CD14-positive monocyte (primary cell): ENCODE data around the gene PABPC1L. TPM values are rescaled to one million over a fixed set of nuclear protein-coding genes. Genes with fewer than 3 reads are reported as not detected.

Source experiments
- DNase-seq, 3 donors: peaks; one replicate each; pipeline ENCODE4 v3.0.0-alpha.2; 2011 to 2022
- H2AFZ ChIP-seq: 2 replicates; pipeline ENCODE4 v1.6.0; 2012; ENCODE audit warnings: mild to moderate bottlenecking, low read depth, low read length, inconsistent platforms; ENCODE audit not compliant: insufficient read depth, poor library complexity, severe bottlenecking
- H3K27ac ChIP-seq, 2 donors: 1 replicate in 1 of 2; 2 replicates in 1 of 2; pipeline ENCODE4 v1.5.1; 2012 to 2013; ENCODE audit warnings: low read length in 2 of 2, control low read depth in 1 of 2, inconsistent platforms in 1 of 2, low read depth in 1 of 2, mild to moderate bottlenecking in 1 of 2
- H3K27me3 ChIP-seq, 2 donors: one replicate each; pipeline versions ENCODE4 v1.6.0 to v1.6.1; 2011 to 2013; ENCODE audit warnings: low read length in 2 of 2; ENCODE audit not compliant: control insufficient read depth in 2 of 2, insufficient read depth in 2 of 2
- H3K36me3 ChIP-seq, 2 donors: replicated peaks in 1 of 2; 1 replicate in 1 of 2; 2 replicates in 1 of 2; pipeline versions ENCODE4 v1.5.1 to v1.6.1; 2012 to 2013; ENCODE audit warnings: low read length in 2 of 2, control low read depth in 1 of 2, inconsistent platforms in 1 of 2, mild to moderate bottlenecking in 1 of 2; ENCODE audit not compliant: insufficient read depth in 2 of 2, control insufficient read depth in 1 of 2
- H3K4me1 ChIP-seq, 2 donors: 1 replicate in 1 of 2; 2 replicates in 1 of 2; pipeline versions ENCODE4 v1.5.1 to v1.6.1; 2012 to 2013; ENCODE audit warnings: low read length in 2 of 2, control low read depth in 1 of 2, inconsistent platforms in 1 of 2, mild to moderate bottlenecking in 1 of 2, moderate library complexity in 1 of 2; ENCODE audit not compliant: insufficient read depth in 2 of 2, control insufficient read depth in 1 of 2
- H3K4me2 ChIP-seq: replicated peaks from 2 replicates; pipeline ENCODE3; 2012; ENCODE audit warnings: low read length, moderate library complexity, mild to moderate bottlenecking; ENCODE audit not compliant: poor library complexity, severe bottlenecking; ENCODE audit errors: extremely low read depth
- H3K4me3 ChIP-seq, 3 experiments: fragments of 200-600 bp in 1 of 3; sonication (generic) in 1 of 3; replicated peaks in 1 of 3; 1 replicate in 2 of 3; 2 replicates in 1 of 3; pipeline ENCODE4 v1.5.1; 2011 to 2013; ENCODE audit warnings: low read length in 3 of 3, mild to moderate bottlenecking in 3 of 3, control low read depth in 2 of 3, low read depth in 2 of 3, inconsistent platforms in 1 of 3, moderate library complexity in 1 of 3
- H3K79me2 ChIP-seq: 2 replicates; pipeline ENCODE4 v1.6.0; 2012; ENCODE audit warnings: mild to moderate bottlenecking, control low read depth, inconsistent platforms, low read length, moderate library complexity; ENCODE audit not compliant: insufficient read depth
- H3K9ac ChIP-seq: 2 replicates; pipeline ENCODE4 v1.6.0; 2017; ENCODE audit warnings: low read length, mild to moderate bottlenecking; ENCODE audit not compliant: insufficient read depth, poor library complexity, severe bottlenecking
- H3K9me3 ChIP-seq, 2 donors: replicated peaks in 1 of 2; 1 replicate in 1 of 2; 2 replicates in 1 of 2; pipeline versions ENCODE4 v1.5.1 to v1.6.1; 2012 to 2013; ENCODE audit warnings: low read length in 2 of 2, control low read depth in 1 of 2; ENCODE audit not compliant: control insufficient read depth in 1 of 2, insufficient read depth in 1 of 2
- H4K20me1 ChIP-seq: 2 replicates; pipeline ENCODE4 v1.6.0; 2012; ENCODE audit warnings: mild to moderate bottlenecking, low read length, control low read depth, moderate library complexity; ENCODE audit not compliant: insufficient read depth
- H3K27ac Mint-ChIP-seq, 7 donors: one replicate each; pipeline ENCODE4 v1.8.0; 2020; ENCODE audit warnings: mild to moderate bottlenecking in 7 of 7, mixed read lengths in 7 of 7, moderate library complexity in 6 of 7, inconsistent platforms in 2 of 7
- H3K27me3 Mint-ChIP-seq, 3 donors: one replicate each; pipeline ENCODE4 v1.8.0; 2021 to 2022; ENCODE audit warnings: low read depth in 3 of 3, mild to moderate bottlenecking in 3 of 3, mixed read lengths in 3 of 3, moderate library complexity in 3 of 3, inconsistent platforms in 1 of 3
- H3K36me3 Mint-ChIP-seq, 2 donors: one replicate each; pipeline ENCODE4 v1.8.0; 2020; ENCODE audit warnings: mixed read lengths in 2 of 2, inconsistent platforms in 1 of 2, mild to moderate bottlenecking in 1 of 2
- H3K4me1 Mint-ChIP-seq: one replicate; pipeline ENCODE4 v1.8.0; 2020; ENCODE audit warnings: mild to moderate bottlenecking, mixed read lengths
- H3K4me3 Mint-ChIP-seq, 2 donors: one replicate each; pipeline ENCODE4 v1.8.0; 2020; ENCODE audit warnings: mild to moderate bottlenecking in 2 of 2, mixed read lengths in 2 of 2, moderate library complexity in 1 of 2
- H3K9me3 Mint-ChIP-seq, 7 donors: one replicate each; pipeline ENCODE4 v1.8.0; 2020 to 2022; ENCODE audit warnings: mixed read lengths in 7 of 7, mild to moderate bottlenecking in 6 of 7, moderate library complexity in 6 of 7, inconsistent platforms in 2 of 7
- CTCF ChIP-seq: fragments of 200-600 bp; IDR thresholded peaks from one replicate; pipeline ENCODE4 v1.8.0; 2022; ENCODE audit warnings: antibody characterized with exemption, mild to moderate bottlenecking
- WGBS: methylation state at CpG from one replicate; pipeline ENCODE4 v1.1.5; 2013; ENCODE audit warnings: missing lambda C conversion rate; ENCODE audit not compliant: insufficient coverage; 5-methylcytosine and 5-hydroxymethylcytosine counted together
- intact Hi-C, 2 donors: fragments of 100-400 bp; cut with micrococcal nuclease; formaldehyde crosslinking; loops; one replicate each; pipeline versions ENCODE4 v1.15.0 to v1.15.1; 2023
- polyA plus RNA-seq, 3 donors: library from polyadenylated mRNA; depleted of rRNA in 1 of 3; unstranded in 2 of 3; stranded (reverse) in 1 of 3; fragments of 300-500 nt in 2 of 3; fragments of >200 nt in 1 of 3; fragmentation: Illumina TruSeq in 2 of 3; gene quantifications; 1 replicate in 2 of 3; 2 replicates in 1 of 3; pipeline ENCODE4 v1.2.3, GENCODE V29; 2012 to 2021

The PABPC1L gene
- polyA plus RNA-seq, 3 donors = 0.21 to 69.1 TPM; not detected in 1

GRCh38 chr20:44897133-44897532 lies 12.7 kb upstream of the PABPC1L start:
- Histone ChIP-seq H3K9me3 (no peaks in the 10 kb centered on the region), H3K27ac (peak overlapping the region; percentile 61 to 83), H3K9ac (no peak overlapping the region), H4K20me1 (peaks cover 100% of the 10 kb centered on the region), H3K4me3 (peak overlapping the region in 2 of 3 experiments; percentile 37 to 65), H3K79me2 (peaks cover 99% of the 10 kb centered on the region), H3K27me3 (no peaks in the 10 kb centered on the region), H2AFZ (no peak overlapping the region), H3K4me1 (peaks cover 58 to 65% of the 10 kb centered on the region in 2 donors), H3K36me3 (peaks cover 13 to 38% of the 10 kb centered on the region in 2 donors), H3K4me2 (peak overlapping the region; percentile 70)
- Mint-ChIP-seq H3K4me1 (peaks cover 66% of the 10 kb centered on the region), H3K27ac (peak overlapping the region; percentile 68 to 94 (median 89)), H3K27me3 (peaks cover 0 to 1% (median 0%) of the 10 kb centered on the region in 3 donors), H3K9me3 (peaks cover 0 to 1% (median 0%) of the 10 kb centered on the region in 7 donors), H3K4me3 (peak overlapping the region; percentile 13 to 77), H3K36me3 (peaks cover 25 to 43% of the 10 kb centered on the region in 2 donors)
- intact Hi-C loops = no loop called here
- WGBS = no CpG with 5 or more reads among the region's 1 CpG
- no peak for DNase-seq
- no peak for TF ChIP-seq CTCF

- Histone ChIP-seq H3K27ac (peak overlapping the region in 1 of 2 donors; percentile 59), H3K9me3 (no peaks in the 10 kb centered on the region), H3K4me3 (no peak overlapping the region), H3K9ac (no peak overlapping the region), H3K79me2 (peaks cover 99% of the 10 kb centered on the region), H4K20me1 (peaks cover 100% of the 10 kb centered on the region), H3K4me1 (peaks cover 37 to 41% of the 10 kb centered on the region in 2 donors), H3K27me3 (no peaks in the 10 kb centered on the region), H3K36me3 (peaks cover 44 to 57% of the 10 kb centered on the region in 2 donors), H3K4me2 (no peak overlapping the region), H2AFZ (no peak overlapping the region)
- intact Hi-C loops = no loop called here
- DNase-seq = no peak
- no peak for TF ChIP-seq CTCF
- Mint-ChIP-seq H3K9me3 (no peaks in the 10 kb centered on the region), H3K36me3 (peaks cover 49 to 65% of the 10 kb centered on the region in 2 donors), H3K4me1 (peaks cover 41% of the 10 kb centered on the region), H3K27ac (peak overlapping the region in 2 of 7 donors; percentile 71 to 76), H3K27me3 (peaks cover 0 to 1% (median 0%) of the 10 kb centered on the region in 3 donors), H3K4me3 (no peak overlapping the region)
- 95% methylated on average over 4 of the region's 5 CpGs for WGBS
Observed at GRCh38 chr20:44900231-44900854, 9.5 kb upstream of the PABPC1L start.
